SIG-M5 treated with dmso at 0.1 percent for 504 hours (cell line): ENCODE measurements around the gene GRM8.

Source experiments
- DNase-seq: peaks from one replicate; lab custom pipeline; 2025; ENCODE audit not compliant: unreplicated experiment; lab: John Stamatoyannopoulos, UW

Gene GRM8

GRCh38 chr7:127231415-127231814 is 21.3 kb downstream of the GRM8 start:
- no peak for DNase-seq

GRCh38 chr7:127230192-127230925 is 22.4 kb downstream of the GRM8 start:
- no peak for DNase-seq

- DNase-seq, result no peak
These were observed 25.9 kb downstream of the GRM8 start for GRCh38 chr7:127226685-127227374.

- no peak for DNase-seq
These were observed 31.0 kb downstream of the GRM8 start for GRCh38 chr7:127221731-127222130.

- no peak for DNase-seq
These were observed 37.6 kb downstream of the GRM8 start for GRCh38 chr7:127214956-127215718.

GRCh38 chr7:127209886-127210285 is 42.9 kb downstream of the GRM8 start:
- no peak for DNase-seq

- DNase-seq, result no peak
These were observed 43.9 kb downstream of the GRM8 start for GRCh38 chr7:127208860-127209259.

- DNase-seq, result no peak
These were observed 44.4 kb downstream of the GRM8 start for GRCh38 chr7:127208351-127208750.

GRCh38 chr7:127207806-127208205 is 44.9 kb downstream of the GRM8 start:
- no peak for DNase-seq

- no peak for DNase-seq
These were observed 45.5 kb downstream of the GRM8 start for GRCh38 chr7:127207230-127207629.

GRCh38 chr7:127194571-127194970 is 58.2 kb downstream of the GRM8 start:
- no peak for DNase-seq

GRCh38 chr7:127189886-127190285 is 62.9 kb downstream of the GRM8 start:
- no peak for DNase-seq

- DNase-seq, result no peak
These were observed 63.7 kb downstream of the GRM8 start for GRCh38 chr7:127189074-127189473.

GRCh38 chr7:127187740-127188139 is 65.0 kb downstream of the GRM8 start:
- no peak for DNase-seq

- no peak for DNase-seq
These were observed 66.1 kb downstream of the GRM8 start for GRCh38 chr7:127186686-127187085.

- no peak for DNase-seq
These were observed 75.6 kb downstream of the GRM8 start for GRCh38 chr7:127177156-127177555.

- no peak for DNase-seq
These were observed 90.4 kb downstream of the GRM8 start for GRCh38 chr7:127162366-127162765.

- DNase-seq, result no peak
These were observed 94.1 kb downstream of the GRM8 start for GRCh38 chr7:127158659-127159058.

GRCh38 chr7:127154958-127155357 is 97.8 kb downstream of the GRM8 start:
- no peak for DNase-seq

- no peak for DNase-seq
These were observed 98.6 kb downstream of the GRM8 start for GRCh38 chr7:127154101-127154500.

GRCh38 chr7:127153315-127153714 is 99.4 kb downstream of the GRM8 start:
- peak; percentile 65 for DNase-seq

GRCh38 chr7:127152423-127152822 is 100.3 kb downstream of the GRM8 start:
- DNase-seq, result no peak
